ENCODE results near the gene KRTAP4-7. TPM values are rescaled to one million over a fixed set of nuclear protein-coding genes. Genes with fewer than 3 reads are reported as not detected.

The KRTAP4-7 gene
- total and polyA plus RNA-seq, 2 experiments from 2014 or later, result not detected

DNA sequence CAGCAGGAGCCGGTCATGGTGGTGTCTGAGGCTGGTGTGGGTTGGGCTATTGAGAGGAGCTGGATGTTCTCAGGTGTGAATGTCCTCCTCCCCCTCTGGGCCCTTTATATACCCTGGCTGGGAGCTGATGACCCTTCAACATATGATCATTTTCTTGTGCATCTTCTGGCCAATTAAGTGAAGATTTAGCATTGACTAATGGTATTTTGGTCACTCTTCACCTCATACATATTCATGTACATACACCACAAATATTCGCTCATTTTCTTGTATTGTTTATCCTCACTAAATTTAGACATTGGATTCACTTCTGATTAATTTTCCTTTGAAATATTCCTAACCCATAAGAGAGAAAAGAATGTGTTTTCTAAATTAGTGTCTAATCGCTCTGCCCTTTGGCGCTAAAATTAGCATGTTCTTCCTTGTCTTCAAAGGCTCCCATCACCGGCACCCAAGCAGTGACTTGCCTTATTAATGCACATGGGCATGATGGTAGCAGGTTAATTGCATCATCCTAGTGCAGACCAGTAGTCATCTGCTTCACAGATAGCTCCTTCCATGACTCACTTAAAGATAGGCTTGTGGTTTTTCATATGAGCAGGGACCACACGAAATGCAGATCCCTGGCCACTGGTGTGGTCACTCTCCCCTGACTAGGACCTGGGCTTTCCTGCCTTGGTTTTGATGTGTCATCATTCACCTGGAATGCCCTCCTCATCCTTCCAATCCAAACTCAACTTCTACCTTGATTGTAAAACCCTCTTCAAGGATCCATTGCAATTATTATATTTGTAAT, 17.9 kb upstream of the KRTAP4-7 start, which contains the start of gene KRTAP2-4:
Gene KRTAP2-4, minus strand, starts transcription at position 51 of the 796 bp plus-strand sequence. Its CDS starts 34 bp downstream, at position 17.
- peak in 1 of 2 donors; percentile 47 for DNase-seq (ENCODE audit: low read depth in 1 of 2, low spot score in 1 of 2)
- H3K4me3 ChIP-seq, result no peak within 1 kb of the TSS
- H3K36me3 ChIP-seq, result no peaks in the 10 kb centered on the region
- H3K27ac ChIP-seq, result no peak within 1 kb of the TSS
- H3K9me3 ChIP-seq (ENCODE audit: low read depth), result no peaks in the 10 kb centered on the region
- TF ChIP-seq, protein P1, sequence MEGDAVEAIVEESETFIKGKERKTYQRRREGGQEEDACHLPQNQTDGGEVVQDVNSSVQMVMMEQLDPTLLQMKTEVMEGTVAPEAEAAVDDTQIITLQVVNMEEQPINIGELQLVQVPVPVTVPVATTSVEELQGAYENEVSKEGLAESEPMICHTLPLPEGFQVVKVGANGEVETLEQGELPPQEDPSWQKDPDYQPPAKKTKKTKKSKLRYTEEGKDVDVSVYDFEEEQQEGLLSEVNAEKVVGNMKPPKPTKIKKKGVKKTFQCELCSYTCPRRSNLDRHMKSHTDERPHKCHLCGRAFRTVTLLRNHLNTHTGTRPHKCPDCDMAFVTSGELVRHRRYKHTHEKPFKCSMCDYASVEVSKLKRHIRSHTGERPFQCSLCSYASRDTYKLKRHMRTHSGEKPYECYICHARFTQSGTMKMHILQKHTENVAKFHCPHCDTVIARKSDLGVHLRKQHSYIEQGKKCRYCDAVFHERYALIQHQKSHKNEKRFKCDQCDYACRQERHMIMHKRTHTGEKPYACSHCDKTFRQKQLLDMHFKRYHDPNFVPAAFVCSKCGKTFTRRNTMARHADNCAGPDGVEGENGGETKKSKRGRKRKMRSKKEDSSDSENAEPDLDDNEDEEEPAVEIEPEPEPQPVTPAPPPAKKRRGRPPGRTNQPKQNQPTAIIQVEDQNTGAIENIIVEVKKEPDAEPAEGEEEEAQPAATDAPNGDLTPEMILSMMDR (IDR thresholded peaks at IDR 0.05; ENCODE audit: low read depth, low read length), result no peak
- H3K27me3 ChIP-seq, result no peaks in the 10 kb centered on the region
- H3K4me1 ChIP-seq (ENCODE audit: low read depth), result no peaks in the 10 kb centered on the region

DNA sequence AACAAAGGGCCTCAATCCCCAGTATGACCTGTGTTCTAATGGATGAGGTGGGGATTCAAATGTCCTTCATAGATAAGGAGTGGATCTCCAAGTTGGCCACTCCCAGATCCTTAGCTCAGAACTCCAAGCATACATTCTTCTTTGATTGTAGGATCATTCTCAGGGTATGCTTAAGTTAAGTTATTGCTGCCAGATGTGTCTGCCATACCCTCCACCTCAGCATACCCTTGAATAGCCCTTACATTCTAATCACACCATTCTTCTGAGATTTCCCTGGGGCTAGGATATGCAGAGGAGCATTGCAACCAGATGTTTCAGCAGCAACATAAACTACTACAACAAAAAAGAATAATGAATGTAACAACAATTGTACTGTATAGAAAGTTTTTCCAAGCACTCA, 16.7 kb upstream of the KRTAP4-7 start:
- no peaks in the 10 kb centered on the region for H3K36me3 ChIP-seq
- no peaks in the 10 kb centered on the region for H3K27me3 ChIP-seq

DNA sequence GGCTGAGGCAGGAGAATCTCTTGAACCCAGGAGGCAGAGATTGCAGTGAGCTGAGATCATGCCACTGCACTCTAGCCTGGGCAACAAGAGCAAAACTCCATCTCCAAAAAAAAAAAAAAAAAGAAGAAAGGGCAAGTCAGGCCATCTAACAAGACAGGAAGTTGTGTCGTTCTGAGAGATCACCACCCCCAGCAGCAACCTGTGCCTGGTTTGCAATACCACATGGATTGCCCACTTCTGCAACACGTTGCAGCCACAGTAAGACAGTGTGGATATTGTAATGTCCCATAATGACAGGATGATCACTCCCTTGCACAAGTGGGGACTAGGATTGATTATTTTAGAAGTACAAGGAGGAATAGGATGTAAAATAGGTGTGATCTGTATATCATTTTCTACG, 14.9 kb upstream of the KRTAP4-7 start:
- Histone ChIP-seq H3K4me3 (no peak overlapping the region), H3K27ac (no peak overlapping the region), H3K36me3 (no peaks in the 10 kb centered on the region), H3K27me3 (no peaks in the 10 kb centered on the region), H3K9me3 (ENCODE audit: low read depth) (no peaks in the 10 kb centered on the region), H3K4me1 (ENCODE audit: low read depth) (no peaks in the 10 kb centered on the region)
- TF ChIP-seq, protein P1 (IDR thresholded peaks at IDR 0.05; ENCODE audit: low read depth, low read length), result no peak
- DNase-seq (ENCODE audit: low read depth in 1 of 2, low spot score in 1 of 2), result no peak

More for the DNA sequence above, 16.7 kb upstream of the KRTAP4-7 start:
- TF ChIP-seq, protein P1 (IDR thresholded peaks at IDR 0.05; ENCODE audit: low read depth, low read length), result no peak
- no peak overlapping the region for H3K27ac ChIP-seq
- no peak for DNase-seq (ENCODE audit: low read depth in 1 of 2, low spot score in 1 of 2)
- no peak overlapping the region for H3K4me3 ChIP-seq
- no peaks in the 10 kb centered on the region for H3K9me3 ChIP-seq (ENCODE audit: low read depth)
- H3K4me1 ChIP-seq (ENCODE audit: low read depth), result no peaks in the 10 kb centered on the region

DNA sequence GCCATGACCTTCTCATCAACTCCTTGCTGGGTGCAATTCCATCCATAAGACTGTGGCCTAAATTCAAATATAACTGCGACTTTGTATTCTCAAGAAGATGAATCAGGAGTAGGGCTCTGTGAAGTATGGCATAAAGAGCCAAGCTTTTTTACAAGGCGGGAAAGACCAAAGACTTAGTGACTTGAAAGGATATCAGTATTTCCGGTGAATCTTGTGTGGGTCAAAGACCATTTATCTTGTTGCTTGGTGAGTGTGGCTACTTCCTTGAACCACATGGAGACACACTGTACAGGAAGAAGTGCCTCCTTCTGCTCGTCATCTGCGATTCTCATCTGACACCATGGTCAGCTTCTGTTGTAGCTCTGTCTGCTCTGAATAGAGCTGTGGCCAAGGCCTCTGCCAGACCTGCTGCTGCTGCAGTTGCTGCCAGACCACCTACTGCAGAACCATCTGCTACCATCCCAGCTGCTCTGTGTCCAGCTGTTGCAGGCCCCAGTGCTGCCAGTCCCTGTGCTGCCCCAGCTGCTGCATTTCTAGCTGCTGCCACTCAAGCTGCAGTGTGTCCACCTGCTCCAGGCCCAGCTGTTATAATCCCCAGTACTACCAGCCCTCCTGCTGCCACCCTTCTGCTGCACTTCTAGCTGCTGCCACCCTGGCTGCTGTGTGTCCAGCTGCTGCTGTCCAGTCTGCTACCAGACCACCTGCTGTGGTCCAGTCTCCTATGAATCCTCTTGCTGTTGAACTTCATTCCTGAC, 12.2 kb upstream of the KRTAP4-7 start:
- Histone ChIP-seq H3K4me3 (no peak overlapping the region), H3K27me3 (peaks cover 3% of the 10 kb centered on the region), H3K36me3 (no peaks in the 10 kb centered on the region), H3K27ac (no peak overlapping the region), H3K4me1 (ENCODE audit: low read depth) (no peaks in the 10 kb centered on the region), H3K9me3 (ENCODE audit: low read depth) (no peaks in the 10 kb centered on the region)
- TF ChIP-seq, protein P1 (IDR thresholded peaks at IDR 0.05; ENCODE audit: low read depth, low read length), result no peak
- DNase-seq (ENCODE audit: low read depth in 1 of 2, low spot score in 1 of 2), result no peak

DNA sequence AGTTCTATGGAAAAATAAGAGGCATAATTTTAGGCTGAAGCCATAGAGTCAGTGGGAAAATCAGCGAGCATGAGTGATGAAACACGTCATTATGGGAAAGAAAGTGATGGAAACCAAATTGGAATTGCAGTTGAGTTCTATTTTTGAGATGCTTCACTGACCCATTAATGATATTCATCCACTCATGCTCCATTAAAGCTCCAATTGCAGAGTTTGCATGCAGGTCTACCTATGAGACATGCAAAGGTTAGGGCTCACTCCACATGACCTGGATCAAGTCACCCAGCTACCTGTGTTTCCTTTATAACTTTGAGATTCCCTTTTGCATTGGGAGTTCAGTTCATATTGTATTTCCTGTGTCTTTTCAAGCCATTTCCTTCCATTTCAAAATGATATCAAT, 10.3 kb upstream of the KRTAP4-7 start:
- H3K27me3 ChIP-seq, result peaks cover 3% of the 10 kb centered on the region
- H3K4me3 ChIP-seq, result no peak overlapping the region
- no peaks in the 10 kb centered on the region for H3K36me3 ChIP-seq
- H3K27ac ChIP-seq, result no peak overlapping the region
- H3K9me3 ChIP-seq (ENCODE audit: low read depth), result peaks cover 3% of the 10 kb centered on the region
- H3K4me1 ChIP-seq (ENCODE audit: low read depth), result no peaks in the 10 kb centered on the region
- TF ChIP-seq, protein P1 (IDR thresholded peaks at IDR 0.05; ENCODE audit: low read depth, low read length), result no peak
- DNase-seq (ENCODE audit: low read depth in 1 of 2, low spot score in 1 of 2), result no peak
